Left lung (tissue), 10 donors: ENCODE data around the gene ZBTB46. TPM values are rescaled to one million over a fixed set of nuclear protein-coding genes. Genes with fewer than 3 reads are reported as not detected.

Experiments
- ATAC-seq: fragments of 200-7000 bp; cut with Tn5 transposase; one replicate; pipeline ENCODE4 v1.9.1; 2020; ENCODE audit warnings: moderate library complexity
- DNase-seq, 4 donors: peaks; one replicate each; pipeline ENCODE4 v3.0.0-alpha.2; 2013 to 2020
- H3K27ac ChIP-seq, 2 donors: fragments of 200-600 bp; sonication (generic) in 1 of 2; one replicate each; pipeline versions ENCODE4 v1.5.0 to v1.8.0; 2020 to 2021
- H3K27me3 ChIP-seq, 2 donors: fragments of 200-600 bp; sonication (generic) in 1 of 2; one replicate each; pipeline versions ENCODE4 v1.5.0 to v1.8.0; 2020 to 2021
- H3K36me3 ChIP-seq, 2 donors: fragments of 200-600 bp; sonication (generic) in 1 of 2; one replicate each; pipeline versions ENCODE4 v1.5.0 to v1.8.0; 2020 to 2021
- H3K4me1 ChIP-seq, 2 donors: fragments of 200-600 bp; one replicate each; pipeline ENCODE4 v1.8.0; 2021
- H3K4me3 ChIP-seq, 2 donors: fragments of 200-600 bp; sonication (generic) in 1 of 2; one replicate each; pipeline versions ENCODE4 v1.5.0 to v1.8.0; 2020 to 2021; ENCODE audit warnings: mild to moderate bottlenecking in 1 of 2
- H3K9me3 ChIP-seq, 2 donors: fragments of 200-600 bp; sonication (generic) in 1 of 2; one replicate each; pipeline versions ENCODE4 v1.5.0 to v1.8.0; 2020 to 2021
- CTCF ChIP-seq, 2 donors: fragments of 200-600 bp; sonication (generic) in 1 of 2; IDR thresholded peaks; one replicate each; pipeline versions ENCODE4 v1.5.0 to v1.8.0; 2021; ENCODE audit warnings: antibody characterized with exemption in 2 of 2
- intact Hi-C, 2 donors: fragments of 100-400 bp; cut with DNase I; formaldehyde crosslinking; loops; one replicate each; pipeline versions ENCODE4 v1.11.2 to v1.14.2; 2022
- polyA plus RNA-seq, 6 donors: library from polyadenylated mRNA; unstranded; fragments of 120-200 nt; gene quantifications; one replicate each; pipeline ENCODE4 v1.2.1, GENCODE V29; 2013; ENCODE audit not compliant: insufficient read length in 6 of 6
- total RNA-seq, 2 donors: library from RNA; stranded (reverse); fragmentation: NEBNext Ultra II Directional; extraction: Animal tissue kit (Norgen Biotek cat#: 25700); gene quantifications; one replicate each; pipeline ENCODE4 v1.2.1, GENCODE V29; 2021
- donor health status: DM: no; HTN: yes; CAD: no.
- donor health status: DM: no; HTN: no; CAD: no.

The ZBTB46 gene
- total and polyA plus RNA-seq, 8 donors = 9.2 to 16.3 (median 11.7) TPM

- Histone ChIP-seq H3K9me3 (no peaks in the 10 kb centered on the region), H3K4me3 (no peak overlapping the region), H3K36me3 (peaks cover 0 to 9% of the 10 kb centered on the region in 2 donors), H3K4me1 (no peaks in the 10 kb centered on the region), H3K27ac (no peak overlapping the region), H3K27me3 (no peaks in the 10 kb centered on the region)
- ATAC-seq (no peak), DNase-seq (no peak)
- intact Hi-C loops = no loop called here
- TF ChIP-seq CTCF (IDR thresholded peaks at IDR 0.05) = no peak
Observed at GRCh38 chr20:63794614-63795013, 36.5 kb downstream of the ZBTB46 start.

- Histone ChIP-seq H3K36me3 (peaks cover 0 to 14% of the 10 kb centered on the region in 2 donors), H3K9me3 (no peaks in the 10 kb centered on the region), H3K27ac (no peak overlapping the region), H3K4me3 (no peak overlapping the region), H3K27me3 (no peaks in the 10 kb centered on the region), H3K4me1 (no peaks in the 10 kb centered on the region)
- no peak for TF ChIP-seq CTCF (IDR thresholded peaks at IDR 0.05)
- intact Hi-C loops = no loop called here
- ATAC-seq (no peak), DNase-seq (no peak)
Observed at GRCh38 chr20:63792866-63793265, 38.2 kb downstream of the ZBTB46 start.

GRCh38 chr20:63791497-63792156 is 39.4 kb downstream of the ZBTB46 start:
- Histone ChIP-seq H3K4me3 (no peak overlapping the region), H3K9me3 (no peaks in the 10 kb centered on the region), H3K27ac (no peak overlapping the region), H3K4me1 (no peaks in the 10 kb centered on the region), H3K27me3 (no peaks in the 10 kb centered on the region), H3K36me3 (peaks cover 0 to 14% of the 10 kb centered on the region in 2 donors)
- DNase-seq (no peak), ATAC-seq (no peak)
- no peak for TF ChIP-seq CTCF (IDR thresholded peaks at IDR 0.05)
- intact Hi-C loops = no loop called here

GRCh38 chr20:63790572-63791168 is 40.4 kb downstream of the ZBTB46 start:
- no peaks in the 10 kb centered on the region for H3K27me3 ChIP-seq
- no peaks in the 10 kb centered on the region for H3K9me3 ChIP-seq
- no peak for TF ChIP-seq CTCF (IDR thresholded peaks at IDR 0.05)
- no peak overlapping the region for H3K4me3 ChIP-seq
- DNase-seq (no peak), ATAC-seq (no peak)
- H3K27ac ChIP-seq = no peak overlapping the region
- intact Hi-C loops = no loop called here
- H3K4me1 ChIP-seq = no peaks in the 10 kb centered on the region
- peaks cover 0 to 14% of the 10 kb centered on the region in 2 donors for H3K36me3 ChIP-seq

- DNase-seq = no peak
- no peaks in the 10 kb centered on the region for H3K4me1 ChIP-seq
- intact Hi-C loops = loop anchor here in 1 of 2 donors (10.0 kb wide), 1 partner anchor 65 kb away; no protein-coding TSS in a partner anchor
- H3K27ac ChIP-seq = no peak overlapping the region
- no peak for TF ChIP-seq CTCF (IDR thresholded peaks at IDR 0.05)
- no peak overlapping the region for H3K4me3 ChIP-seq
- H3K27me3 ChIP-seq = no peaks in the 10 kb centered on the region
- no peak for ATAC-seq
- H3K9me3 ChIP-seq = no peaks in the 10 kb centered on the region
- H3K36me3 ChIP-seq = peaks cover 0 to 14% of the 10 kb centered on the region in 2 donors
Observed at GRCh38 chr20:63789836-63790571, 41.1 kb downstream of the ZBTB46 start.
